GM10847 (cell line): ENCODE measurements around the gene B3GAT1.

Experiments used
- POLR2A ChIP-seq: IDR thresholded peaks from 2 replicates; pipeline ENCODE4 v1.6.1; 2011; ENCODE audit not compliant: insufficient read length; ENCODE audit errors: extremely low read depth

Gene B3GAT1

GRCh38 chr11:134332782-134333181 is 79.3 kb downstream of the B3GAT1 start:
- TF ChIP-seq POLR2A: no peak

GRCh38 chr11:134332189-134332631 is 79.8 kb downstream of the B3GAT1 start:
- TF ChIP-seq POLR2A: no peak

GRCh38 chr11:134331354-134332188 is 80.5 kb downstream of the B3GAT1 start, which contains the start of gene GLB1L2:
TSS of gene GLB1L2 (plus strand) at chr11:134331988. CDS start at chr11:134332062, 74 bp downstream.
- no peak for TF ChIP-seq POLR2A

DNA sequence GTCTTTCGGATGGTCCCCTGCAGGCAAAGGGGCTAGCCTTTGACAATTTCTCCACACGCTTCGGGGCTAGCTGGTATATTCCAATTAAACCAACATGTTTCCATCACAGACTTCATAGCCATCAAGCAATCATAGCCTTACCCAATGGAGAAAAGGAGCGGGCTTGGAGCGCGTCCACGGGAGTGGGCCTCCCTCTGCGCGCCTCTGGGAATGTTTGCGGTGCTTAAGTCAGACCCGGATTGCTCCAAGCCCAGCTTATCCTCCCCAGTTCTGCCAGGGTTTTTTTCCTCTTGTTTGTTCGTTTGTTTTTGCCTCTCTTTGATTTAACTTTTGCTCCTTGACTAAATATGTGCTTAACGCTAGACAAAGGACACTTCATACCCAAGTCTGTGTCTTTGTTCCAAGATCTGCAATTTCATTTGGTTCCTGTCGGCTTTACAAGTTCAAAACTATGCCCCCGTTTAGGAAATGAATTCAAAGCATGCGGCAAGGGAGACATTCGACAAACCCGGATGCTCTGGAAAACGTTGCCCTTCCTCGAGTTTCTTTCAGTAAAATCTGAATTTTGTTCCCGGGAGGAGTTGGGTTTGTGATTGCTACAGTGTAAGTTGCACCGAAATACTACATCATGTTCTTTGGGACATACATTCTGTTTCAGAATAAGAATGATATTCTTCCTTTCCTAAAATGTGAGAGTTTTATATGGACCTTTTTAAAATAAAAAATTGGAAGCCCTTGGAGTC is 81.3 kb downstream of the B3GAT1 start:
- TF ChIP-seq POLR2A: no peak
